Measurements from ENCODE around the gene CMTM4.
A peak's percentile ranks its signal among the peaks of the same experiment; 100 is the strongest.

CMTM4 gene

GRCh38 chr16:66735891-66736290, 39.3 kb upstream of the CMTM4 start:
- no peak for DNase-seq (ENCODE audit: low read depth)
- TF ChIP-seq CTCF (conservative IDR thresholded peaks at IDR 0.05; ENCODE audit: low read length), result no peak
- no peak overlapping the region for H3K4me3 ChIP-seq (ENCODE audit: low read length)

GRCh38 chr16:66731101-66731500, 34.6 kb upstream of the CMTM4 start:
- H3K4me3 ChIP-seq (ENCODE audit: low read length), result no peak overlapping the region
- DNase-seq (ENCODE audit: low read depth), result no peak
- TF ChIP-seq CTCF (conservative IDR thresholded peaks at IDR 0.05; ENCODE audit: low read length), result no peak

- DNase-seq (ENCODE audit: low read depth), result no peak
- no peak overlapping the region for H3K4me3 ChIP-seq (ENCODE audit: low read length)
- no peak for TF ChIP-seq CTCF (conservative IDR thresholded peaks at IDR 0.05; ENCODE audit: low read length)
Measured at GRCh38 chr16:66728804-66729203, 32.3 kb upstream of the CMTM4 start.

- peak; percentile 81 for DNase-seq (ENCODE audit: low read depth)
- peak; percentile 73 for TF ChIP-seq CTCF (conservative IDR thresholded peaks at IDR 0.05; ENCODE audit: low read length)
- no peak overlapping the region for H3K4me3 ChIP-seq (ENCODE audit: low read length)
Measured at GRCh38 chr16:66728117-66728787, 31.7 kb upstream of the CMTM4 start.

GRCh38 chr16:66720766-66721165, 24.2 kb upstream of the CMTM4 start:
- DNase-seq (ENCODE audit: low read depth), result no peak
- TF ChIP-seq CTCF (conservative IDR thresholded peaks at IDR 0.05; ENCODE audit: low read length), result no peak
- H3K4me3 ChIP-seq (ENCODE audit: low read length), result no peak overlapping the region

- TF ChIP-seq CTCF (conservative IDR thresholded peaks at IDR 0.05; ENCODE audit: low read length), result no peak
- no peak for DNase-seq (ENCODE audit: low read depth)
- no peak overlapping the region for H3K4me3 ChIP-seq (ENCODE audit: low read length)
Measured at GRCh38 chr16:66719246-66719645, 22.7 kb upstream of the CMTM4 start.

GRCh38 chr16:66717776-66718175, 21.2 kb upstream of the CMTM4 start:
- H3K4me3 ChIP-seq (ENCODE audit: low read length), result no peak overlapping the region
- no peak for DNase-seq (ENCODE audit: low read depth)

More at GRCh38 chr16:66717776-66718175, 21.2 kb upstream of the CMTM4 start:
- TF ChIP-seq CTCF (conservative IDR thresholded peaks at IDR 0.05; ENCODE audit: low read length), result no peak
